CD4-positive, alpha-beta T cell treated with Interleukin-15 for 1 hour (primary cell): ENCODE data around the gene MNT.

Source experiments
- DNase-seq: peaks from one replicate; pipeline ENCODE4 v3.0.0-alpha.2; 2020

MNT gene

GRCh38 chr17:2415081-2415480 is 14.2 kb upstream of the MNT start:
- DNase-seq: no peak

- DNase-seq: no peak
Observed at GRCh38 chr17:2414446-2415064, 13.7 kb upstream of the MNT start.

- no peak for DNase-seq
Observed at GRCh38 chr17:2412561-2413021, 11.7 kb upstream of the MNT start.

GRCh38 chr17:2410951-2411350 is 10.1 kb upstream of the MNT start:
- no peak for DNase-seq

- DNase-seq: no peak
Observed at GRCh38 chr17:2406903-2407790, 6.3 kb upstream of the MNT start.

- no peak for DNase-seq
Observed at GRCh38 chr17:2406271-2406902, 5.5 kb upstream of the MNT start.

- no peak for DNase-seq
Observed at GRCh38 chr17:2405247-2405926, 4.5 kb upstream of the MNT start.

GRCh38 chr17:2403044-2403443 is 2.2 kb upstream of the MNT start:
- no peak for DNase-seq

GRCh38 chr17:2402544-2402943 is 1.7 kb upstream of the MNT start:
- DNase-seq: no peak

GRCh38 chr17:2401426-2402221 is 764 bp upstream of the MNT start:
- peak; percentile 99 for DNase-seq

GRCh38 chr17:2400474-2400866 is 390 bp downstream of the MNT start:
- DNase-seq: peak; percentile 40

- DNase-seq: peak; percentile 95
Observed at GRCh38 chr17:2399572-2400473, 1.0 kb downstream of the MNT start.

GRCh38 chr17:2398655-2399571 is 1.9 kb downstream of the MNT start:
- peak; percentile 72 for DNase-seq

GRCh38 chr17:2398182-2398581 is 2.7 kb downstream of the MNT start:
- DNase-seq: no peak

GRCh38 chr17:2397247-2398171 is 3.4 kb downstream of the MNT start:
- no peak for DNase-seq

- peak; percentile 87 for DNase-seq
Observed at GRCh38 chr17:2396568-2397246, 4.2 kb downstream of the MNT start.

- DNase-seq: no peak
Observed at GRCh38 chr17:2396192-2396567, 4.7 kb downstream of the MNT start.
